HG02970 (cell line): Measurements from ENCODE around the gene RYR3.
"Not testable (repeated sequence)": the region's sequence is repeated elsewhere in the genome, so short reads cannot be mapped to it uniquely, and the experiment has no call there.

Experiments
- ATAC-seq: cut with Tn5 transposase; IDR thresholded peaks from one replicate; pipeline ENCODE4 v1.9.1; 2021; ENCODE audit warnings: mild to moderate bottlenecking, moderate library complexity, moderate number of reproducible peaks; ENCODE audit not compliant: unreplicated experiment, low FRiP score

RYR3 gene

GRCh38 chr15:33561407-33561806 is 250.6 kb downstream of the RYR3 start:
- no peak for ATAC-seq

GRCh38 chr15:33561967-33562366 is 251.2 kb downstream of the RYR3 start:
- ATAC-seq = no peak

- no peak for ATAC-seq
These were observed 254.3 kb downstream of the RYR3 start for GRCh38 chr15:33565094-33565493.

- no peak for ATAC-seq
These were observed 256.9 kb downstream of the RYR3 start for GRCh38 chr15:33567652-33568051.

GRCh38 chr15:33569036-33569435 is 258.3 kb downstream of the RYR3 start:
- ATAC-seq = no peak

GRCh38 chr15:33577911-33578310 is 267.1 kb downstream of the RYR3 start:
- ATAC-seq = not testable (repeated sequence)

- ATAC-seq = no peak
These were observed 269.8 kb downstream of the RYR3 start for GRCh38 chr15:33580526-33580925.

GRCh38 chr15:33581032-33581431 is 270.3 kb downstream of the RYR3 start:
- ATAC-seq = no peak

GRCh38 chr15:33584797-33585196 is 274.0 kb downstream of the RYR3 start:
- ATAC-seq = no peak

GRCh38 chr15:33586786-33587697 is 276.3 kb downstream of the RYR3 start:
- ATAC-seq = no peak

- ATAC-seq = no peak
These were observed 277.0 kb downstream of the RYR3 start for GRCh38 chr15:33587773-33588172.

GRCh38 chr15:33592864-33593263 is 282.1 kb downstream of the RYR3 start:
- ATAC-seq = no peak

GRCh38 chr15:33598382-33598781 is 287.6 kb downstream of the RYR3 start:
- not testable (repeated sequence) for ATAC-seq

GRCh38 chr15:33600212-33600611 is 289.4 kb downstream of the RYR3 start:
- no peak for ATAC-seq

GRCh38 chr15:33601461-33601860 is 290.7 kb downstream of the RYR3 start:
- no peak for ATAC-seq

- ATAC-seq = no peak
These were observed 297.9 kb downstream of the RYR3 start for GRCh38 chr15:33608714-33609113.

GRCh38 chr15:33612721-33613304 is 302.0 kb downstream of the RYR3 start:
- ATAC-seq = no peak

GRCh38 chr15:33616475-33616874 is 305.7 kb downstream of the RYR3 start:
- ATAC-seq = no peak

- ATAC-seq = no peak
These were observed 307.6 kb downstream of the RYR3 start for GRCh38 chr15:33618350-33618749.

GRCh38 chr15:33621141-33621540 is 310.4 kb downstream of the RYR3 start:
- no peak for ATAC-seq

GRCh38 chr15:33623010-33623409 is 312.2 kb downstream of the RYR3 start:
- ATAC-seq = no peak

- no peak for ATAC-seq
These were observed 313.7 kb downstream of the RYR3 start for GRCh38 chr15:33624439-33624838.
